ENCODE measurements around the gene ROBO3. TPM values are rescaled to one million over a fixed set of nuclear protein-coding genes. Genes with fewer than 3 reads are reported as not detected.

Gene ROBO3
- total RNA-seq, 1 experiment from 2014 or later, result 8.5 TPM

GRCh38 chr11:124837491-124837856 lies 27.8 kb upstream of the ROBO3 start:
- DNase-seq (ENCODE audit: low read depth in 1 of 2, low spot score in 2 of 2), result peak in 1 of 2 experiments; percentile 54
- Histone ChIP-seq H3K27ac (no peak overlapping the region), H3K27me3 (replicated peaks) (peaks cover 36% of the 10 kb centered on the region)

GRCh38 chr11:124838805-124839127 lies 26.5 kb upstream of the ROBO3 start:
- H3K9me3 ChIP-seq (replicated peaks), result no peaks in the 10 kb centered on the region
- no peak for DNase-seq (ENCODE audit: low read depth in 1 of 2, low spot score in 2 of 2)
- 0 out of 2 replicates have a peak, but pooled peaks cover 7% of the 10 kb centered on the region for H3K4me1 ChIP-seq (replicated peaks)
- H3K36me3 ChIP-seq, result no peaks in the 10 kb centered on the region
- no peak overlapping the region for H3K4me3 ChIP-seq
- no peak overlapping the region for H3K27ac ChIP-seq
- peaks cover 44% of the 10 kb centered on the region for H3K27me3 ChIP-seq (replicated peaks)

More at GRCh38 chr11:124837491-124837856, 27.8 kb upstream of the ROBO3 start:
- Histone ChIP-seq H3K36me3 (no peaks in the 10 kb centered on the region), H3K4me3 (no peak overlapping the region), H3K4me1 (replicated peaks) (0 out of 2 replicates have a peak, but pooled peaks cover 7% of the 10 kb centered on the region), H3K9me3 (replicated peaks) (no peaks in the 10 kb centered on the region)

GRCh38 chr11:124839128-124839971 lies 25.9 kb upstream of the ROBO3 start:
- no peak overlapping the region for H3K4me3 ChIP-seq
- H3K27me3 ChIP-seq (replicated peaks), result peaks cover 44% of the 10 kb centered on the region

GRCh38 chr11:124839972-124840621 lies 25.1 kb upstream of the ROBO3 start:
- Histone ChIP-seq H3K27ac (no peak overlapping the region), H3K9me3 (replicated peaks) (no peaks in the 10 kb centered on the region), H3K4me3 (no peak overlapping the region), H3K27me3 (replicated peaks) (peaks cover 44% of the 10 kb centered on the region), H3K4me1 (replicated peaks) (0 out of 2 replicates have a peak, but pooled peaks cover 7% of the 10 kb centered on the region), H3K36me3 (no peaks in the 10 kb centered on the region)
- DNase-seq (ENCODE audit: low read depth in 1 of 2, low spot score in 2 of 2), result no peak

More at GRCh38 chr11:124839128-124839971, 25.9 kb upstream of the ROBO3 start:
- Histone ChIP-seq H3K9me3 (replicated peaks) (no peaks in the 10 kb centered on the region), H3K4me1 (replicated peaks) (0 out of 2 replicates have a peak, but pooled peaks cover 7% of the 10 kb centered on the region), H3K36me3 (no peaks in the 10 kb centered on the region), H3K27ac (no peak overlapping the region)
- no peak for DNase-seq (ENCODE audit: low read depth in 1 of 2, low spot score in 2 of 2)

GRCh38 chr11:124840666-124841065 lies 24.6 kb upstream of the ROBO3 start:
- Histone ChIP-seq H3K9me3 (replicated peaks) (no peaks in the 10 kb centered on the region), H3K4me3 (no peak overlapping the region), H3K4me1 (replicated peaks) (0 out of 2 replicates have a peak, but pooled peaks cover 7% of the 10 kb centered on the region), H3K36me3 (no peaks in the 10 kb centered on the region), H3K27me3 (replicated peaks) (peaks cover 44% of the 10 kb centered on the region), H3K27ac (no peak overlapping the region)
- DNase-seq (ENCODE audit: low read depth in 1 of 2, low spot score in 2 of 2), result no peak

- Histone ChIP-seq H3K27ac (no peak overlapping the region), H3K27me3 (replicated peaks) (peaks cover 44% of the 10 kb centered on the region), H3K36me3 (no peaks in the 10 kb centered on the region), H3K4me3 (no peak overlapping the region), H3K4me1 (replicated peaks) (0 out of 2 replicates have a peak, but pooled peaks cover 7% of the 10 kb centered on the region), H3K9me3 (replicated peaks) (no peaks in the 10 kb centered on the region)
- DNase-seq (ENCODE audit: low read depth in 1 of 2, low spot score in 2 of 2), result no peak
Observed at GRCh38 chr11:124841201-124841600, 24.0 kb upstream of the ROBO3 start.

GRCh38 chr11:124841840-124842239 lies 23.4 kb upstream of the ROBO3 start:
- no peak overlapping the region for H3K4me3 ChIP-seq

GRCh38 chr11:124842305-124842704 lies 22.9 kb upstream of the ROBO3 start:
- no peaks in the 10 kb centered on the region for H3K36me3 ChIP-seq
- H3K4me3 ChIP-seq, result no peak overlapping the region
- 0 out of 2 replicates have a peak, but pooled peaks cover 7% of the 10 kb centered on the region for H3K4me1 ChIP-seq (replicated peaks)
- peaks cover 44% of the 10 kb centered on the region for H3K27me3 ChIP-seq (replicated peaks)
- no peaks in the 10 kb centered on the region for H3K9me3 ChIP-seq (replicated peaks)
- DNase-seq (ENCODE audit: low read depth in 1 of 2, low spot score in 2 of 2), result no peak
- no peak overlapping the region for H3K27ac ChIP-seq

More at GRCh38 chr11:124841840-124842239, 23.4 kb upstream of the ROBO3 start:
- Histone ChIP-seq H3K27ac (no peak overlapping the region), H3K4me1 (replicated peaks) (0 out of 2 replicates have a peak, but pooled peaks cover 7% of the 10 kb centered on the region), H3K36me3 (no peaks in the 10 kb centered on the region), H3K27me3 (replicated peaks) (peaks cover 44% of the 10 kb centered on the region), H3K9me3 (replicated peaks) (no peaks in the 10 kb centered on the region)
- no peak for DNase-seq (ENCODE audit: low read depth in 1 of 2, low spot score in 2 of 2)

GRCh38 chr11:124843616-124843910 lies 21.7 kb upstream of the ROBO3 start:
- Histone ChIP-seq H3K4me3 (no peak overlapping the region), H3K27me3 (replicated peaks) (peaks cover 44% of the 10 kb centered on the region), H3K9me3 (replicated peaks) (no peaks in the 10 kb centered on the region), H3K27ac (no peak overlapping the region), H3K4me1 (replicated peaks) (0 out of 2 replicates have a peak, but pooled peaks cover 7% of the 10 kb centered on the region), H3K36me3 (no peaks in the 10 kb centered on the region)
- no peak for DNase-seq (ENCODE audit: low read depth in 1 of 2, low spot score in 2 of 2)

GRCh38 chr11:124844664-124845079 lies 20.6 kb upstream of the ROBO3 start:
- Histone ChIP-seq H3K4me3 (no peak overlapping the region), H3K27me3 (replicated peaks) (peaks cover 34% of the 10 kb centered on the region), H3K27ac (no peak overlapping the region), H3K9me3 (replicated peaks) (no peaks in the 10 kb centered on the region), H3K4me1 (replicated peaks) (0 out of 2 replicates have a peak, but pooled peaks cover 1% of the 10 kb centered on the region), H3K36me3 (no peaks in the 10 kb centered on the region)
- DNase-seq (ENCODE audit: low read depth in 1 of 2, low spot score in 2 of 2), result no peak

- no peaks in the 10 kb centered on the region for H3K9me3 ChIP-seq (replicated peaks)
- no peak overlapping the region for H3K4me3 ChIP-seq
- DNase-seq (ENCODE audit: low read depth in 1 of 2, low spot score in 2 of 2), result no peak
- no peak overlapping the region for H3K27ac ChIP-seq
- peaks cover 23% of the 10 kb centered on the region for H3K27me3 ChIP-seq (replicated peaks)
- no peaks in the 10 kb centered on the region for H3K36me3 ChIP-seq
- H3K4me1 ChIP-seq (replicated peaks), result no peaks in the 10 kb centered on the region
Observed at GRCh38 chr11:124846070-124846673, 19.1 kb upstream of the ROBO3 start.

GRCh38 chr11:124859171-124859570 lies 6.1 kb upstream of the ROBO3 start:
- Histone ChIP-seq H3K27me3 (replicated peaks) (peaks cover 4% of the 10 kb centered on the region; the same call in 1 of the 2 replicates), H3K9me3 (replicated peaks) (no peaks in the 10 kb centered on the region), H3K4me3 (no peak overlapping the region), H3K4me1 (replicated peaks) (no peaks in the 10 kb centered on the region), H3K27ac (no peak overlapping the region), H3K36me3 (no peaks in the 10 kb centered on the region)
- DNase-seq (ENCODE audit: low read depth in 1 of 2, low spot score in 2 of 2), result no peak

- no peaks in the 10 kb centered on the region for H3K4me1 ChIP-seq (replicated peaks)
- H3K27me3 ChIP-seq (replicated peaks), result peaks cover 28% of the 10 kb centered on the region
- DNase-seq (ENCODE audit: low read depth in 1 of 2, low spot score in 2 of 2), result no peak
Observed at GRCh38 chr11:124861670-124862069, 3.6 kb upstream of the ROBO3 start.

More at GRCh38 chr11:124861670-124862069, 3.6 kb upstream of the ROBO3 start:
- Histone ChIP-seq H3K27ac (no peak overlapping the region), H3K9me3 (replicated peaks) (no peaks in the 10 kb centered on the region), H3K36me3 (no peaks in the 10 kb centered on the region), H3K4me3 (no peak overlapping the region)

All from SJSA1 (cell line).